Neural cell (in vitro differentiated cells): ENCODE results near the gene BMAL1. TPM values are rescaled to one million over a fixed set of nuclear protein-coding genes. Genes with fewer than 3 reads are reported as not detected.

Experiments
- H2AFZ ChIP-seq: fragments of 200-600, 300-800 bp; sonication (generic), shearing (Covaris generic); 2 replicates; pipeline ENCODE4 v1.6.0; 2014; ENCODE audit warnings: low read depth, mild to moderate bottlenecking, antibody characterized with exemption, low read length, moderate library complexity
- H3F3A ChIP-seq: fragments of 200-600 bp; shearing (Covaris generic); 2 replicates; pipeline ENCODE4 v1.6.1; 2016; ENCODE audit warnings: mild to moderate bottlenecking, moderate library complexity, mixed read lengths, antibody characterized with exemption, low read length; ENCODE audit not compliant: insufficient read depth, poor library complexity, severe bottlenecking
- H3K27ac ChIP-seq: fragments of 200-600, 300-800 bp; sonication (generic), shearing (Covaris generic); 2 replicates; pipeline ENCODE4 v1.5.1; 2014; ENCODE audit warnings: mild to moderate bottlenecking, low read length, moderate library complexity
- H3K27me3 ChIP-seq: fragments of 300-800, 200-600 bp; sonication (generic), shearing (Covaris generic); 2 replicates; pipeline ENCODE4 v1.6.0; 2014; ENCODE audit warnings: mild to moderate bottlenecking, low read depth, low read length, moderate library complexity; ENCODE audit not compliant: insufficient read depth
- H3K36me3 ChIP-seq: fragments of 300-800, 200-600 bp; sonication (generic), shearing (Covaris generic); 2 replicates; pipeline ENCODE4 v1.5.1; 2014; ENCODE audit warnings: mild to moderate bottlenecking, antibody characterized with exemption, low read length, moderate library complexity; ENCODE audit not compliant: insufficient read depth
- H3K4me2 ChIP-seq: fragments of 300-800, 200-600 bp; sonication (generic), shearing (Covaris generic); 2 replicates; pipeline ENCODE4 v1.6.0; 2014; ENCODE audit warnings: mild to moderate bottlenecking, low read length
- H3K4me3 ChIP-seq: fragments of 300-800, 200-600 bp; sonication (generic), shearing (Covaris generic); 2 replicates; pipeline ENCODE4 v1.5.1; 2014; ENCODE audit warnings: mild to moderate bottlenecking, low read length, moderate library complexity
- H3K79me2 ChIP-seq: fragments of 200-600 bp; shearing (Covaris generic); replicated peaks from 2 replicates; pipeline ENCODE4 v1.6.0; 2014; ENCODE audit warnings: mild to moderate bottlenecking, low read length, moderate library complexity; ENCODE audit not compliant: insufficient read depth
- H3K9ac ChIP-seq: fragments of 300-800, 200-600 bp; sonication (generic), shearing (Covaris generic); 2 replicates; pipeline ENCODE4 v1.6.1; 2016; ENCODE audit warnings: mild to moderate bottlenecking, low read length, mixed read lengths
- H3K9me2 ChIP-seq: fragments of 200-600 bp; shearing (Covaris generic); 2 replicates; pipeline ENCODE4 v1.6.1; 2016; ENCODE audit warnings: mild to moderate bottlenecking, low read length, mixed read lengths; ENCODE audit not compliant: insufficient read depth
- H3K9me3 ChIP-seq: fragments of 200-600, 300-800 bp; sonication (generic), shearing (Covaris generic); 2 replicates; pipeline ENCODE4 v1.6.1; 2016; ENCODE audit warnings: mild to moderate bottlenecking, mixed run types, low read length, moderate library complexity, mixed read lengths
- H4K20me1 ChIP-seq: fragments of 200-600 bp; shearing (Covaris generic); 2 replicates; pipeline ENCODE4 v1.6.1; 2016; ENCODE audit warnings: mild to moderate bottlenecking, mixed run types; ENCODE audit not compliant: insufficient read depth
- EP300 ChIP-seq: fragments of 450-650 bp; conservative IDR thresholded peaks from 2 replicates; pipeline ENCODE4 v1.6.1; 2014; ENCODE audit warnings: antibody characterized with exemption, mild to moderate bottlenecking, moderate library complexity; ENCODE audit not compliant: poor library complexity, severe bottlenecking
- EZH2 ChIP-seq: fragments of 200-600, 300-800 bp; shearing (Covaris generic), sonication (generic); IDR thresholded peaks from 2 replicates; pipeline ENCODE4 v1.6.1; 2014; ENCODE audit warnings: antibody characterized with exemption, low read length, borderline replicate concordance, mild to moderate bottlenecking; ENCODE audit not compliant: insufficient read depth, poor library complexity, severe bottlenecking
- MXI1 ChIP-seq: fragments of 450-650 bp; conservative IDR thresholded peaks from 2 replicates; pipeline ENCODE4 v1.6.1; 2014; ENCODE audit warnings: antibody characterized with exemption, mild to moderate bottlenecking; ENCODE audit not compliant: poor library complexity, severe bottlenecking
- POLR2AphosphoS5 ChIP-seq: IDR thresholded peaks from 2 replicates; pipeline ENCODE4 v1.6.1; 2012
- RAD21 ChIP-seq: fragments of 450-650 bp; conservative IDR thresholded peaks from 2 replicates; pipeline ENCODE4 v1.6.1; 2014; ENCODE audit warnings: antibody characterized with exemption, mild to moderate bottlenecking, moderate library complexity
- SMC3 ChIP-seq: fragments of 450-650 bp; conservative IDR thresholded peaks from 2 replicates; pipeline ENCODE4 v1.6.1; 2014; ENCODE audit warnings: antibody characterized with exemption, mild to moderate bottlenecking, moderate library complexity; ENCODE audit not compliant: poor library complexity
- TAF1 ChIP-seq: IDR thresholded peaks from 2 replicates; pipeline ENCODE4 v1.6.1; 2012; ENCODE audit warnings: low read depth
- polyA plus RNA-seq: library from polyadenylated mRNA; depleted of rRNA; stranded (reverse); fragments of >200 nt; gene quantifications from 2 replicates; pipeline ENCODE4 v1.2.3, GENCODE V29; 2014
- TF ChIP-seq, protein P1 (sequence below): IDR thresholded peaks from 2 replicates; pipeline ENCODE4 v1.6.1; 2012; ENCODE audit warnings: borderline replicate concordance
- TF ChIP-seq, protein P2 (sequence below): fragments of 450-650 bp; IDR thresholded peaks from 2 replicates; pipeline ENCODE4 v1.5.1; 2014; ENCODE audit warnings: antibody characterized with exemption, mild to moderate bottlenecking, moderate library complexity; ENCODE audit not compliant: poor library complexity, severe bottlenecking

Gene BMAL1
- polyA plus RNA-seq, 1 donor from 2014 or later: 17.1 TPM

DNA sequence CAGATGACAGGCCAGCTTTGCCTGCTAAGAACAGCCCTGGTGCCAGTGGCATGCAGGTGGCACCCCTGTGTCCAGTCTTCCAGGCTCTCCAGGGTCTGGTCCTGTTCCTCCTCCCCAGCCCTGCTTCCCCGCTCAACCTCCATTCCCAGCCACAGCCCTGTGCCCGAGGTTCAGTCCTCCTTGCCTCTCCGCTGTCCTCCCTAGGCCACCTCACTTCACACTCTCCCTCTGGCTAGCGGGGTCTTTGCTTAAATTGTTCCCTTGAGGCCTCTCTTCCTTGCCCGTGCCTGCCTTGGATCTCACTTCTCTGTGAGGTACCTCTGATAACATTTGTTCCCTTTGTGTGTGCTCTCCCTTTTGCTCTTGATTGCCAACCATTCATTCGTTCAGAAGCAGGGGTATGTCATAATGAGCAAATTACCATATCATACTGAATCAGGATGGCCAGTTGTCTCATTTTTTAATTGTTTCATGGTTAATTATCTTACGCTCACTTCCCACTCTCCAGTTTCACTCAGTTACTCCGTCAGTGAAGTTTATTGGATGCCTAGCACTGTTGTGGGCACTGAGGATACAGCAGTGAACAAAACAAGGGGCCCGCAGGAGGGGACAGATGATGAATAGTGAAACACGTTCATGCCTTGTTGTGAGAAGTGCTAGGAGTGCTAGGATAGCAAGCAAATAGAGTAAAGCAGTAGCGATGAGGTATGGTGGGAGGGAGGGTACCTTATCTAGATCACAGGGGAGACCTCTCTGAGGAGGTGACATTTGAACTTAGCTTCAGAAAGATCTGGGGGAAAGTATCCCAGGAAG, 7.4 kb downstream of the BMAL1 start:
- Histone ChIP-seq H3K27ac (no peak overlapping the region), H3K4me3 (no peak overlapping the region), H3F3A (no peaks in the 10 kb centered on the region), H3K27me3 (peaks cover 18% of the 10 kb centered on the region), H3K4me2 (no peak overlapping the region), H3K79me2 (no peaks in the 10 kb centered on the region), H4K20me1 (no peaks in the 10 kb centered on the region), H3K9me2 (no peaks in the 10 kb centered on the region), H2AFZ (no peak overlapping the region), H3K36me3 (no peaks in the 10 kb centered on the region), H3K9me3 (no peaks in the 10 kb centered on the region), H3K9ac (no peak overlapping the region)
- TF ChIP-seq SMC3 (no peak), RAD21 (no peak), EZH2 (no peak), POLR2AphosphoS5 (no peak), TAF1 (no peak), MXI1 (no peak), EP300 (no peak)
- TF ChIP-seq, protein P1, sequence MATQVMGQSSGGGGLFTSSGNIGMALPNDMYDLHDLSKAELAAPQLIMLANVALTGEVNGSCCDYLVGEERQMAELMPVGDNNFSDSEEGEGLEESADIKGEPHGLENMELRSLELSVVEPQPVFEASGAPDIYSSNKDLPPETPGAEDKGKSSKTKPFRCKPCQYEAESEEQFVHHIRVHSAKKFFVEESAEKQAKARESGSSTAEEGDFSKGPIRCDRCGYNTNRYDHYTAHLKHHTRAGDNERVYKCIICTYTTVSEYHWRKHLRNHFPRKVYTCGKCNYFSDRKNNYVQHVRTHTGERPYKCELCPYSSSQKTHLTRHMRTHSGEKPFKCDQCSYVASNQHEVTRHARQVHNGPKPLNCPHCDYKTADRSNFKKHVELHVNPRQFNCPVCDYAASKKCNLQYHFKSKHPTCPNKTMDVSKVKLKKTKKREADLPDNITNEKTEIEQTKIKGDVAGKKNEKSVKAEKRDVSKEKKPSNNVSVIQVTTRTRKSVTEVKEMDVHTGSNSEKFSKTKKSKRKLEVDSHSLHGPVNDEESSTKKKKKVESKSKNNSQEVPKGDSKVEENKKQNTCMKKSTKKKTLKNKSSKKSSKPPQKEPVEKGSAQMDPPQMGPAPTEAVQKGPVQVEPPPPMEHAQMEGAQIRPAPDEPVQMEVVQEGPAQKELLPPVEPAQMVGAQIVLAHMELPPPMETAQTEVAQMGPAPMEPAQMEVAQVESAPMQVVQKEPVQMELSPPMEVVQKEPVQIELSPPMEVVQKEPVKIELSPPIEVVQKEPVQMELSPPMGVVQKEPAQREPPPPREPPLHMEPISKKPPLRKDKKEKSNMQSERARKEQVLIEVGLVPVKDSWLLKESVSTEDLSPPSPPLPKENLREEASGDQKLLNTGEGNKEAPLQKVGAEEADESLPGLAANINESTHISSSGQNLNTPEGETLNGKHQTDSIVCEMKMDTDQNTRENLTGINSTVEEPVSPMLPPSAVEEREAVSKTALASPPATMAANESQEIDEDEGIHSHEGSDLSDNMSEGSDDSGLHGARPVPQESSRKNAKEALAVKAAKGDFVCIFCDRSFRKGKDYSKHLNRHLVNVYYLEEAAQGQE: no peak
- TF ChIP-seq, protein P2, sequence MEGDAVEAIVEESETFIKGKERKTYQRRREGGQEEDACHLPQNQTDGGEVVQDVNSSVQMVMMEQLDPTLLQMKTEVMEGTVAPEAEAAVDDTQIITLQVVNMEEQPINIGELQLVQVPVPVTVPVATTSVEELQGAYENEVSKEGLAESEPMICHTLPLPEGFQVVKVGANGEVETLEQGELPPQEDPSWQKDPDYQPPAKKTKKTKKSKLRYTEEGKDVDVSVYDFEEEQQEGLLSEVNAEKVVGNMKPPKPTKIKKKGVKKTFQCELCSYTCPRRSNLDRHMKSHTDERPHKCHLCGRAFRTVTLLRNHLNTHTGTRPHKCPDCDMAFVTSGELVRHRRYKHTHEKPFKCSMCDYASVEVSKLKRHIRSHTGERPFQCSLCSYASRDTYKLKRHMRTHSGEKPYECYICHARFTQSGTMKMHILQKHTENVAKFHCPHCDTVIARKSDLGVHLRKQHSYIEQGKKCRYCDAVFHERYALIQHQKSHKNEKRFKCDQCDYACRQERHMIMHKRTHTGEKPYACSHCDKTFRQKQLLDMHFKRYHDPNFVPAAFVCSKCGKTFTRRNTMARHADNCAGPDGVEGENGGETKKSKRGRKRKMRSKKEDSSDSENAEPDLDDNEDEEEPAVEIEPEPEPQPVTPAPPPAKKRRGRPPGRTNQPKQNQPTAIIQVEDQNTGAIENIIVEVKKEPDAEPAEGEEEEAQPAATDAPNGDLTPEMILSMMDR: no peak

DNA sequence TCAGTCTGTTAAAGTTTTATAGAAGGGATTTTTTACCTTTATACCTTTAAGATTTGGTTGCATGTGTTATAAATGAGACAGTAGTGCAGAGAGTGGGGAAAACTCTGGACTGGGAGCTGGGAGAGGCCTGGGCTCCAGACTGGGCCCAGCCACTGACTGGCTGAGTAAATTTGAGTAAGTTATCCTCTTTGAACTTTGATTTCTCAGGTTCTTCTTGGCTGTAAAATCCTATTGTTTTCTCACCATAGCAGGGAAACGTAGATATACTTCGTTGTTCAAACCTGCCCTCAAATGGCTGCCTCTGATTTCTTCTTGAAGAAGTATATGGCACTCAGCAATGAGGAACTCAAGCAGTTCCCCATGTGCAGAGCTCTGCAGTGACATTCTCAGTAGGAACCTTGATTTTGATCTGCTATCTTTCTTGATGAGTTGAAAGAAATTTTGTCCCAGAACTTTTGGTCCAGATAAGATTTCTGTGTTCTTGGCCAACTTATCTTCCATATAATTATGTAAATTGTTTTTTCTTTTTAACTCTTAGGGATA, 8.8 kb downstream of the BMAL1 start:
- Histone ChIP-seq H3K4me3 (no peak overlapping the region), H3K27me3 (peaks cover 5% of the 10 kb centered on the region), H4K20me1 (no peaks in the 10 kb centered on the region), H3K4me2 (no peak overlapping the region), H3K9me3 (no peaks in the 10 kb centered on the region), H3K9ac (no peak overlapping the region), H3F3A (no peaks in the 10 kb centered on the region), H3K27ac (no peak overlapping the region), H2AFZ (no peak overlapping the region), H3K9me2 (no peaks in the 10 kb centered on the region), H3K36me3 (no peaks in the 10 kb centered on the region), H3K79me2 (no peaks in the 10 kb centered on the region)
- TF ChIP-seq TAF1: no peak
- no peak for TF ChIP-seq EP300
- no peak for TF ChIP-seq RAD21
- no peak for TF ChIP-seq SMC3
- no peak for TF ChIP-seq MXI1
- TF ChIP-seq, protein P1: no peak
- TF ChIP-seq, protein P2: no peak
- TF ChIP-seq POLR2AphosphoS5: no peak
- TF ChIP-seq EZH2: no peak
